Brain microvascular endothelial cell (primary cell): ENCODE results near the gene DYNC1H1.
A peak's percentile ranks its signal among the peaks of the same experiment; 100 is the strongest.
"Not testable (repeated sequence)": the region's sequence is repeated elsewhere in the genome, so short reads cannot be mapped to it uniquely, and the experiment has no call there.

Source experiments
- DNase-seq: peaks from one replicate; pipeline ENCODE4 v3.0.0-alpha.2; 2020
- H3K27ac ChIP-seq: fragments of 250-450 bp; sonication (Bioruptor Pico); 2 replicates; pipeline ENCODE4 v1.5.1; 2020; ENCODE audit warnings: mild to moderate bottlenecking, moderate library complexity
- H3K27me3 ChIP-seq: fragments of 250-450 bp; sonication (Bioruptor Pico); replicated peaks from 2 replicates; pipeline ENCODE4 v1.5.1; 2020; ENCODE audit warnings: mild to moderate bottlenecking
- H3K36me3 ChIP-seq: fragments of 250-450 bp; sonication (Bioruptor Pico); replicated peaks from 2 replicates; pipeline ENCODE4 v1.5.1; 2020; ENCODE audit warnings: mild to moderate bottlenecking
- H3K4me3 ChIP-seq: 2 replicates; pipeline ENCODE4 v1.5.1; 2011; ENCODE audit warnings: low read depth, mild to moderate bottlenecking, control low read depth, low read length, moderate library complexity
- CTCF ChIP-seq: IDR thresholded peaks from 2 replicates; pipeline ENCODE4 v1.5.1; 2011; ENCODE audit warnings: low read depth, mild to moderate bottlenecking, moderate library complexity, low read length, control low read depth, inconsistent platforms; ENCODE audit errors: missing control alignments
- in situ Hi-C: cut with HindIII; loops from 2 replicates; pipeline ENCODE4 v1.10.0; 2017; ENCODE audit warnings: low sequenced_read_pairs, low pct_ligation_motif_present

Gene DYNC1H1

GRCh38 chr14:102063109-102063807, 98.9 kb downstream of the DYNC1H1 start:
- peak; percentile 65 for TF ChIP-seq CTCF
- Histone ChIP-seq H3K27me3 (no peaks in the 10 kb centered on the region), H3K4me3 (no peak overlapping the region), H3K27ac (no peak overlapping the region), H3K36me3 (no peaks in the 10 kb centered on the region)
- in situ Hi-C loops, result no loop called here
- peak; percentile 91 for DNase-seq

GRCh38 chr14:102063808-102064429, 99.5 kb downstream of the DYNC1H1 start:
- Histone ChIP-seq H3K36me3 (no peaks in the 10 kb centered on the region), H3K27me3 (no peaks in the 10 kb centered on the region), H3K4me3 (no peak overlapping the region), H3K27ac (no peak overlapping the region)
- in situ Hi-C loops, result no loop called here
- no peak for DNase-seq
- no peak for TF ChIP-seq CTCF

GRCh38 chr14:102064590-102064989, 100.2 kb downstream of the DYNC1H1 start:
- H3K4me3 ChIP-seq, in situ Hi-C loops, H3K36me3 ChIP-seq, DNase-seq, H3K27ac ChIP-seq, H3K27me3 ChIP-seq: not testable (repeated sequence)

- in situ Hi-C loops, result no loop called here
- no peaks in the 10 kb centered on the region for H3K36me3 ChIP-seq
These were observed 101.7 kb downstream of the DYNC1H1 start for GRCh38 chr14:102066041-102066451.

GRCh38 chr14:102071283-102071998, 107.1 kb downstream of the DYNC1H1 start:
- H3K27me3 ChIP-seq, result no peaks in the 10 kb centered on the region
- no peak for TF ChIP-seq CTCF
- peak overlapping the region; percentile 48 for H3K27ac ChIP-seq
- H3K4me3 ChIP-seq, result no peak overlapping the region
- H3K36me3 ChIP-seq, result no peaks in the 10 kb centered on the region
- peak; percentile 26 for DNase-seq
- in situ Hi-C loops, result no loop called here

More at GRCh38 chr14:102066041-102066451, 101.7 kb downstream of the DYNC1H1 start:
- DNase-seq, result no peak
- TF ChIP-seq CTCF, result no peak
- Histone ChIP-seq H3K27ac (no peak overlapping the region), H3K27me3 (no peaks in the 10 kb centered on the region), H3K4me3 (no peak overlapping the region)

- in situ Hi-C loops, result no loop called here
- H3K4me3 ChIP-seq, result no peak overlapping the region
- TF ChIP-seq CTCF, result no peak
- H3K27ac ChIP-seq, result no peak overlapping the region
- H3K27me3 ChIP-seq, result no peaks in the 10 kb centered on the region
- H3K36me3 ChIP-seq, result peaks cover 10% of the 10 kb centered on the region
- DNase-seq, result no peak
These were observed 110.1 kb downstream of the DYNC1H1 start for GRCh38 chr14:102074415-102074964.
